ENCODE measurements around the gene CYP1A2. TPM values are rescaled to one million over a fixed set of nuclear protein-coding genes. Genes with fewer than 3 reads are reported as not detected.

Gene CYP1A2, protein sequence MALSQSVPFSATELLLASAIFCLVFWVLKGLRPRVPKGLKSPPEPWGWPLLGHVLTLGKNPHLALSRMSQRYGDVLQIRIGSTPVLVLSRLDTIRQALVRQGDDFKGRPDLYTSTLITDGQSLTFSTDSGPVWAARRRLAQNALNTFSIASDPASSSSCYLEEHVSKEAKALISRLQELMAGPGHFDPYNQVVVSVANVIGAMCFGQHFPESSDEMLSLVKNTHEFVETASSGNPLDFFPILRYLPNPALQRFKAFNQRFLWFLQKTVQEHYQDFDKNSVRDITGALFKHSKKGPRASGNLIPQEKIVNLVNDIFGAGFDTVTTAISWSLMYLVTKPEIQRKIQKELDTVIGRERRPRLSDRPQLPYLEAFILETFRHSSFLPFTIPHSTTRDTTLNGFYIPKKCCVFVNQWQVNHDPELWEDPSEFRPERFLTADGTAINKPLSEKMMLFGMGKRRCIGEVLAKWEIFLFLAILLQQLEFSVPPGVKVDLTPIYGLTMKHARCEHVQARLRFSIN
- total RNA-seq: under 1 TPM in 1 of 7 donors, not detected in 6; 0.23 TPM
- not detected for polyA plus RNA-seq
- long read RNA-seq, donor 1: 0 reads
- long read RNA-seq, donor 2: 0 reads
- long read RNA-seq, donor 3: 0 reads

DNA sequence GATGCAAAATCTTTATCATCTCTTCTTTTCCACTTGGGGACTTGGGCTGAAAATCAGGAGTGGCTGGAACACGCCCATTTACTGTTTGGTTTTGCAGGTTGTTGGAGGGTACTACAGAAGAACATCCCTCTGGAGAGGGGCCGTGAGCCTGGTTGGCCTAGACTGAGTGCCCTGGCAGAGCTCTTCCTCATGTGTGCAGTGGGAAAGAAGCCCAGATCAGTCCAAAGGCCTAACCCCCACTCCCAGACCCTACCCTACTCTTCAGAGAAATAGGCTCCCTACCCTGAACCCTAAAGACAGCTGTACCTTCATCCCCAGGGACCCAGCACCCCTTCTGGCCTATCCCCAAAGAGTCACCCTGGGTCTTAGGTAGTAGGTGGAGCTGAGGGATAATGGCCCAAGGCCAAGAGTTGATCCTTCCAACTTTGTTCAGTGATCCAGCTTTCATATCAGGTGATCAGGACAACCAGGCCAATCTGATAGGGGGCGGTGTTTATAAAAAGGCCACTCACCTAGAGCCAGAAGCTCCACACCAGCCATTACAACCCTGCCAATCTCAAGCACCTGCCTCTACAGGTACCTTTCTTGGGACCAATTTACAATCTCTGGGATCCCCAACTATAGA lies at the start of gene CYP1A2:
Gene CYP1A2 (plus strand): TSS at position 524 of the 625 bp plus-strand sequence. CDS start 894 bp downstream, outside the sequence.
- Histone ChIP-seq H3K27me3 (no peaks in the 10 kb centered on the region), H3K4me3 (no peak within 1 kb of the TSS), H3K4me1 (ENCODE audit: insufficient read depth) (no peaks in the 10 kb centered on the region), H3K27ac (no peak within 1 kb of the TSS), H3K9me3 (no peaks in the 10 kb centered on the region), H3K36me3 (no peaks in the 10 kb centered on the region)
- no peak for TF ChIP-seq POLR2A (IDR thresholded peaks at IDR 0.05)
- TF ChIP-seq, protein P1, sequence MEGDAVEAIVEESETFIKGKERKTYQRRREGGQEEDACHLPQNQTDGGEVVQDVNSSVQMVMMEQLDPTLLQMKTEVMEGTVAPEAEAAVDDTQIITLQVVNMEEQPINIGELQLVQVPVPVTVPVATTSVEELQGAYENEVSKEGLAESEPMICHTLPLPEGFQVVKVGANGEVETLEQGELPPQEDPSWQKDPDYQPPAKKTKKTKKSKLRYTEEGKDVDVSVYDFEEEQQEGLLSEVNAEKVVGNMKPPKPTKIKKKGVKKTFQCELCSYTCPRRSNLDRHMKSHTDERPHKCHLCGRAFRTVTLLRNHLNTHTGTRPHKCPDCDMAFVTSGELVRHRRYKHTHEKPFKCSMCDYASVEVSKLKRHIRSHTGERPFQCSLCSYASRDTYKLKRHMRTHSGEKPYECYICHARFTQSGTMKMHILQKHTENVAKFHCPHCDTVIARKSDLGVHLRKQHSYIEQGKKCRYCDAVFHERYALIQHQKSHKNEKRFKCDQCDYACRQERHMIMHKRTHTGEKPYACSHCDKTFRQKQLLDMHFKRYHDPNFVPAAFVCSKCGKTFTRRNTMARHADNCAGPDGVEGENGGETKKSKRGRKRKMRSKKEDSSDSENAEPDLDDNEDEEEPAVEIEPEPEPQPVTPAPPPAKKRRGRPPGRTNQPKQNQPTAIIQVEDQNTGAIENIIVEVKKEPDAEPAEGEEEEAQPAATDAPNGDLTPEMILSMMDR (IDR thresholded peaks at IDR 0.05): no peak
- TF ChIP-seq EP300 (IDR thresholded peaks at IDR 0.05): no peak
- no peak for DNase-seq
- 69 to 72% (median 71%) methylated on average over 3 of the region's 3 CpGs for WGBS, 3 donors
- intact Hi-C loops (cut with DNase I): no loop called here

DNA sequence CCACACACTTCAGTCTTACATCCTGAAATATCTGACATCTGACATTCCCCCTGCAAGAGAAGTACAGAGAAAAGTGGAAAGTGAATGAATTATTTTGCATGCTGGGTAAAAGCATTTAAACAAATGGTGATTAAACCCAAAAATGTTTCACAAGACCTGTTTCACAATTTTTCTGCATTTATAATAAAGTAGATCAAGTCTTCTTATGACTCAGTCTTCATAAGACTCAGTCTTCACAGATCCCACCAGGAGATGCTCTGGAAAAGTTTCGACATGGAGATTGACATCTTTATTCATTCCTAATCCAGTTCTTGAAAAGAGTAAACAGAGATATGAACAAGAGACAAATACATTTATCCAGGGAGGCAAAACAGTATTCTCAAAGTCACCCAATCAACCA lies 39.6 kb upstream of the CYP1A2 start:
- intact Hi-C loops (cut with DNase I): no loop called here
- no peak overlapping the region for H3K4me3 ChIP-seq
- H3K9me3 ChIP-seq: no peaks in the 10 kb centered on the region
- no peaks in the 10 kb centered on the region for H3K36me3 ChIP-seq
- H3K27ac ChIP-seq: no peak overlapping the region
- H3K4me1 ChIP-seq (ENCODE audit: insufficient read depth): no peaks in the 10 kb centered on the region
- H3K27me3 ChIP-seq: no peaks in the 10 kb centered on the region
- no peak for TF ChIP-seq EP300 (IDR thresholded peaks at IDR 0.05)
- no peak for TF ChIP-seq POLR2A (IDR thresholded peaks at IDR 0.05)
- TF ChIP-seq, protein P1 (IDR thresholded peaks at IDR 0.05): no peak
- DNase-seq: no peak
- WGBS, 3 donors: 57 to 63% (median 61%) methylated on average over 1 of the region's 1 CpG

DNA sequence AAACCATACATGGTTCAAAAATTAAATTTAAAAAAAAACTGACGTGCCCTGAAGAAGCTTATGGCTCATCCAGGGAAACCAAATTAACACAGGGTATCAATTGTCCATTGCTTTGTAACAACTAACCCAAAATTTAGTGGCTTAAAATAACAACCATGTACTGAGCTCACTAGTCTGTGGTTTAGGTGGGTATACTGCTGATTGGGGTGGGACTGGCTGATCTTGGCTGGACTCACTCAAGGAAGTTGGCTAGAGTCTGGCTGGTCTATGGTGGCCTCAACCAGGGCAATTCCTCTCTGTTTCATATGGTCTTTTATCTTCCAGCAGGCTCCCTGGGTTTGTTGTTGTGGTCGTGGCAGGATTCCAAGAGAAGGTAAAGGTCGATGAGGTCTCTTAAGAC lies 38.8 kb upstream of the CYP1A2 start:
- WGBS, 3 donors: 41 to 60% (median 46%) methylated on average over 3 of the region's 3 CpGs
- no peak overlapping the region for H3K4me3 ChIP-seq

More for the DNA sequence above, 38.8 kb upstream of the CYP1A2 start:
- TF ChIP-seq POLR2A (IDR thresholded peaks at IDR 0.05) (no peak), EP300 (IDR thresholded peaks at IDR 0.05) (no peak)
- TF ChIP-seq, protein P1 (IDR thresholded peaks at IDR 0.05): no peak
- Histone ChIP-seq H3K9me3 (no peaks in the 10 kb centered on the region), H3K36me3 (no peaks in the 10 kb centered on the region), H3K27me3 (no peaks in the 10 kb centered on the region), H3K4me1 (ENCODE audit: insufficient read depth) (no peaks in the 10 kb centered on the region), H3K27ac (no peak overlapping the region)
- DNase-seq: no peak
- intact Hi-C loops (cut with DNase I): no loop called here

All from ovary (tissue), 10 donors.